Measurements from ENCODE around the gene TMED1. TPM values are rescaled to one million over a fixed set of nuclear protein-coding genes. Genes with fewer than 3 reads are reported as not detected.

Gene TMED1
- total and polyA plus RNA-seq, 10 donors, result 13.1 to 30.5 (median 19.3) TPM

DNA sequence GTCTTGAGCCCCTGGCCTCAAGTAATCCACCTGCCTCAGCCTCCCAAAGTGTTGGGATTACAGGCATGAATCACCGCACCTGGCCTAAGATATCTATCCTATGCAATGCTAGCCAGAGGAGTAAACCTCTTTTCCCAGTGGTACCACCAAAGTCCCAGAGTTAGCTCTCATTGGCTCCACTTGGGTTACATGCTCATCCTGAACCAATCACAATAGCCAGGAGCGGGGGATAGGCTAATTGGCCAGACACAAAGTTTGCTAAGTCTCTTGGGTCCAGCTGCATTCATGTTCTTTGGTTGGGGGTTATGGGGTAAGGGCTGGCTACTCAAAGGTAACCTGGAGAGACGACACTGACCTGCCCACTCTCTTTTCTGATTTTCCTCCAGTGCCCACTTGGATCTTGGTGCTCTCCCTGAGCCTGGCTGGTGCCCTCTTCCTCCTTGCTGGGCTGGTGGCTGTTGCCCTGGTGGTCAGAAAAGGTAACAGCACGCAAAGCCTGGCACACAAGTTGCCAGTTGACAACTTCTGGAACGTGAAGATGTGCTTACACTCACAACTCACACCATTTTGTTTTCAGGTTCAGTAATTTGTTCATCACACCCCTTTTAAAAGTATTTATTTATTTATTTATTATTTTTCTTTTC lies 20.0 kb upstream of the TMED1 start:
- Histone ChIP-seq H3K4me1 (peaks cover 0 to 9% (median 0%) of the 10 kb centered on the region in 6 donors), H3K27ac (no peak overlapping the region), H3K36me3 (peaks cover 0 to 69% (median 0%) of the 10 kb centered on the region in 6 donors), H3K9me3 (no peaks in the 10 kb centered on the region), H3K27me3 (replicated peaks in 1 of 7) (no peaks in the 10 kb centered on the region), H3K4me3 (no peak overlapping the region)
- intact Hi-C loops (cut with DNase I; ENCODE audit: low total_unique reads), result no loop called here
- no peak for DNase-seq
- no peak for TF ChIP-seq POLR2AphosphoS5 (IDR thresholded peaks at IDR 0.05)
- TF ChIP-seq, protein P1, sequence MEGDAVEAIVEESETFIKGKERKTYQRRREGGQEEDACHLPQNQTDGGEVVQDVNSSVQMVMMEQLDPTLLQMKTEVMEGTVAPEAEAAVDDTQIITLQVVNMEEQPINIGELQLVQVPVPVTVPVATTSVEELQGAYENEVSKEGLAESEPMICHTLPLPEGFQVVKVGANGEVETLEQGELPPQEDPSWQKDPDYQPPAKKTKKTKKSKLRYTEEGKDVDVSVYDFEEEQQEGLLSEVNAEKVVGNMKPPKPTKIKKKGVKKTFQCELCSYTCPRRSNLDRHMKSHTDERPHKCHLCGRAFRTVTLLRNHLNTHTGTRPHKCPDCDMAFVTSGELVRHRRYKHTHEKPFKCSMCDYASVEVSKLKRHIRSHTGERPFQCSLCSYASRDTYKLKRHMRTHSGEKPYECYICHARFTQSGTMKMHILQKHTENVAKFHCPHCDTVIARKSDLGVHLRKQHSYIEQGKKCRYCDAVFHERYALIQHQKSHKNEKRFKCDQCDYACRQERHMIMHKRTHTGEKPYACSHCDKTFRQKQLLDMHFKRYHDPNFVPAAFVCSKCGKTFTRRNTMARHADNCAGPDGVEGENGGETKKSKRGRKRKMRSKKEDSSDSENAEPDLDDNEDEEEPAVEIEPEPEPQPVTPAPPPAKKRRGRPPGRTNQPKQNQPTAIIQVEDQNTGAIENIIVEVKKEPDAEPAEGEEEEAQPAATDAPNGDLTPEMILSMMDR (IDR thresholded peaks at IDR 0.05 in 8 of 11, conservative IDR thresholded peaks at IDR 0.05 in 3 of 11), result peak in 9 of 11 experiments; percentile 18 to 64 (median 52)
- TF ChIP-seq POLR2A (IDR thresholded peaks at IDR 0.05), result no peak
- WGBS, 5 donors, result 66 to 88% (median 71%) methylated on average over 5 of the region's 5 CpGs

GRCh38 chr19:10854350-10855089 lies 18.5 kb upstream of the TMED1 start:
- no peaks in the 10 kb centered on the region for H3K9me3 ChIP-seq

DNA sequence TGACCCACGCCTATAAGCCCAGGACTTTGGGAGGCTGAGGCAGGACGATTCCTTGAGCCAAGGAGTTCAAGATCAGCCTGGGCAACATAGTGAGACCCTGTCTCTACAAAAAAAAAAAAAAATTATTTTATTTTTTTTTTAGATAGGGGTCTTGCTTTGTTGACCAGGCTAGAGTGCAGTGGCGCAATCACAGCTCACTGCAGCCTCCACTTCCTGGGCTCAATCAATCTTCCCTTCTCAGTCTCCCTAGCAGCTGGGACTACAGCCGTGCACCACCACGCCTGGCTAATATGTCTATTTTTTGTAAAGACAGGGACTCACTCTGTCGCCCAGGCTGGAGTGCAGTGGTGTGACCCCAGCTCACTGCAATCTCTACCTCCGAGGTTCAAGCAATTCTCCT lies 16.9 kb upstream of the TMED1 start:
- H3K9me3 ChIP-seq, result no peaks in the 10 kb centered on the region
- H3K27me3 ChIP-seq (replicated peaks in 1 of 7), result peaks cover 0 to 25% (median 0%) of the 10 kb centered on the region in 7 donors
- 74 to 85% (median 82%) methylated on average over 7 of the region's 7 CpGs for WGBS, 5 donors
- TF ChIP-seq POLR2AphosphoS5 (IDR thresholded peaks at IDR 0.05) (no peak), POLR2A (IDR thresholded peaks at IDR 0.05) (no peak)
- TF ChIP-seq, protein P1 (IDR thresholded peaks at IDR 0.05 in 8 of 11, conservative IDR thresholded peaks at IDR 0.05 in 3 of 11), result no peak
- H3K36me3 ChIP-seq, result peaks cover 0 to 60% (median 0%) of the 10 kb centered on the region in 6 donors
- no peak overlapping the region for H3K27ac ChIP-seq
- DNase-seq, result no peak
- peaks cover 0 to 18% (median 2%) of the 10 kb centered on the region in 6 donors for H3K4me1 ChIP-seq
- no peak overlapping the region for H3K4me3 ChIP-seq
- intact Hi-C loops (cut with DNase I; ENCODE audit: low total_unique reads), result no loop called here

More at GRCh38 chr19:10854350-10855089, 18.5 kb upstream of the TMED1 start:
- Histone ChIP-seq H3K27ac (no peak overlapping the region), H3K27me3 (replicated peaks in 1 of 7) (peaks cover 0 to 14% (median 0%) of the 10 kb centered on the region in 7 donors), H3K4me1 (peaks cover 0 to 6% (median 0%) of the 10 kb centered on the region in 6 donors), H3K36me3 (peaks cover 0 to 72% (median 0%) of the 10 kb centered on the region in 6 donors), H3K4me3 (no peak overlapping the region)
- TF ChIP-seq POLR2AphosphoS5 (IDR thresholded peaks at IDR 0.05), result no peak
- TF ChIP-seq, protein P1 (IDR thresholded peaks at IDR 0.05 in 8 of 11, conservative IDR thresholded peaks at IDR 0.05 in 3 of 11), result no peak
- no peak for TF ChIP-seq POLR2A (IDR thresholded peaks at IDR 0.05)
- intact Hi-C loops (cut with DNase I; ENCODE audit: low total_unique reads), result no loop called here
- 72 to 84% (median 75%) methylated on average over 7 of the region's 7 CpGs for WGBS, 5 donors
- no peak for DNase-seq
